ENCODE results near the gene MICAL3. TPM values are rescaled to one million over a fixed set of nuclear protein-coding genes. Genes with fewer than 3 reads are reported as not detected.

Gene MICAL3
- total and polyA plus RNA-seq, 9 of the 15 experiments (the other 6 are each of a cell fraction or from before 2014, with no cell fraction given), result 0.53 to 32.1 (median 12.3) TPM

DNA sequence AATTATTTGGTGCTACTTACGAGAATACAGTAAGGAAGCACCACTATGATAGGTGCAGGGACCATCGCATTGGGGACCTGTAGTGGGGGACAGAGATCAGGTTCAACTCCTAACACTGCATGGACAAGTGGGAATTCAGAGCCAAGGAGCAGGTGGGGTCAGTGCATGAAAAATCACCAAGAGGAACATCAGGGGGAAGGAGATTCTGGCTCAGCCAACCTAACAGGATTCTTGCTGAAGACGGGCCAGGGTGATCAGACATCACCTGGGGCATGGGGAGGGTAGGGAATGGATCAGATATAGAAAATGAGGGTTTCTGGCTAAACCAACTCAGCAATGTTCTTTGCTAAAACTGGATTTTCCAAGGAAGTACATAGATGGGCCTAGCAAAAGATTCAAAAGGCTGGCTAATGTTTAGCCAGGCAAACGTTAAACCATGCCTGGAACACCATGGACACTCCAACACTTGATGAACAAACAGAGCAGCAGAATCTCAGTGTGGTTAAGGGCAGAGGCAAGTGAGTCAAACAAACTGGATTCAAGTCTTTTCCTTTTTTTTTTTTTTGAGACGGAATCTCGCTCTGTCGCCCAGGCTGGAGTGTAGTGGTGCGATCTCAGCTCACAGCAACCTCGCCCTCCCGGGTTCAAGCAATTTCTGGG lies 70.0 kb downstream of the MICAL3 start:
- no peaks in the 10 kb centered on the region for H3K9me3 ChIP-seq (replicated peaks; ENCODE audit: control insufficient read depth, insufficient read depth, low read depth, low read length)
- no peaks in the 10 kb centered on the region for H3K27me3 ChIP-seq (ENCODE audit: control insufficient read depth in 2 of 2, insufficient read depth in 2 of 2, low read length in 2 of 2)
- peaks cover 22% of the 10 kb centered on the region; the same call in 2 of the 3 replicates for H3K79me2 ChIP-seq (ENCODE audit: control insufficient read depth, insufficient read depth, low read length)
- DNase-seq (ENCODE audit: extremely low read depth in 1 of 4, low spot score in 3 of 4), result no peak
- POLR2A ChIA-PET, result interaction anchor here (1.1 kb wide), 1 partner anchor 19 kb away, joined by 3 read pairs; no protein-coding TSS in a partner anchor
- H2AFZ ChIP-seq (ENCODE audit: low read depth, low read length), result no peak overlapping the region
- WGBS (ENCODE audit: insufficient coverage, low coverage, missing lambda C conversion rate), result 77% methylated on average over 7 of the region's 10 CpGs
- H3K27ac ChIP-seq (ENCODE audit: extremely low read depth, low read depth, low read length), result no peak overlapping the region
- H3K36me3 ChIP-seq (ENCODE audit: control insufficient read depth, insufficient read depth, low read length), result no peaks in the 10 kb centered on the region
- no peaks in the 10 kb centered on the region for H3K9me1 ChIP-seq (ENCODE audit: control insufficient read depth, insufficient read depth, low read length)
- CTCF ChIA-PET (ENCODE audit: low intra/inter-chr PET ratio), result no interaction called here
- H3K9ac ChIP-seq (ENCODE audit: insufficient read depth in 1 of 2, low read depth in 2 of 2, low read length in 2 of 2), result no peak overlapping the region
- peaks cover 38% of the 10 kb centered on the region for H4K20me1 ChIP-seq (replicated peaks; ENCODE audit: control insufficient read depth, insufficient read depth, low read length)
- FAIRE-seq, result no peak
- no peaks in the 10 kb centered on the region; a peak in 3 of 5 replicates for H3K4me1 ChIP-seq (replicated peaks in 1 of 2; ENCODE audit: control insufficient read depth in 2 of 2, insufficient read depth in 2 of 2, low read length in 2 of 2)
- ATAC-seq, result no peak
- BruUV-seq (replicated peaks), result no TSS peak
- H3K4me3 ChIP-seq, result no peak overlapping the region
- in situ Hi-C loops (cut with MboI), result no loop called here
- intact Hi-C loops (cut with micrococcal nuclease), result no loop called here
- H3K4me2 ChIP-seq (ENCODE audit: insufficient read depth, low read length), result no peak overlapping the region
- TF ChIP-seq GATAD2A (IDR thresholded peaks at IDR 0.05), result no peak
- TF ChIP-seq, protein P1, sequence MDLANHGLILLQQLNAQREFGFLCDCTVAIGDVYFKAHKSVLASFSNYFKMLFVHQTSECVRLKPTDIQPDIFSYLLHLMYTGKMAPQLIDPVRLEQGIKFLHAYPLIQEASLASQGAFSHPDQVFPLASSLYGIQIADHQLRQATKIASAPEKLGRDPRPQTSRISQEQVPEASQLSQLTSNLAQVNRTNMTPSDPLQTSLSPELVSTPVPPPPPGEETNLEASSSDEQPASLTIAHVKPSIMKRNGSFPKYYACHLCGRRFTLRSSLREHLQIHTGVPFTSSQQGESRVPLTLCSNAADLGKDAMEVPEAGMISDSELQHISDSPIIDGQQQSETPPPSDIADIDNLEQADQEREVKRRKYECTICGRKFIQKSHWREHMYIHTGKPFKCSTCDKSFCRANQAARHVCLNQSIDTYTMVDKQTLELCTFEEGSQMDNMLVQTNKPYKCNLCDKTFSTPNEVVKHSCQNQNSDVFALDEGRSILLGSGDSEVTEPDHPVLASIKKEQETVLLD (IDR thresholded peaks at IDR 0.05), result no peak
- no peak for TF ChIP-seq SIN3B (IDR thresholded peaks at IDR 0.05; ENCODE audit: low read depth)
- TF ChIP-seq ATF1 (CRISPR knock-in tag; IDR thresholded peaks at IDR 0.05), result no peak
- no peak for TF ChIP-seq ATF1 (tag; IDR thresholded peaks at IDR 0.05)
- TF ChIP-seq SRSF7 (optimal IDR thresholded peaks at IDR 0.05; ENCODE audit: low read depth, low read length), result no peak
- TF ChIP-seq ZNF707 (CRISPR knock-in tag; conservative IDR thresholded peaks at IDR 0.05), result no peak
- TF ChIP-seq CCNT2 (IDR thresholded peaks at IDR 0.05; ENCODE audit: borderline replicate concordance, extremely low read depth, insufficient read length, low read depth, low read length), result no peak
- no peak for TF ChIP-seq ZNF143 (CRISPR knock-in tag; IDR thresholded peaks at IDR 0.05)
- TF ChIP-seq KDM2B (CRISPR knock-in tag; IDR thresholded peaks at IDR 0.05), result no peak
- TF ChIP-seq, protein P2, sequence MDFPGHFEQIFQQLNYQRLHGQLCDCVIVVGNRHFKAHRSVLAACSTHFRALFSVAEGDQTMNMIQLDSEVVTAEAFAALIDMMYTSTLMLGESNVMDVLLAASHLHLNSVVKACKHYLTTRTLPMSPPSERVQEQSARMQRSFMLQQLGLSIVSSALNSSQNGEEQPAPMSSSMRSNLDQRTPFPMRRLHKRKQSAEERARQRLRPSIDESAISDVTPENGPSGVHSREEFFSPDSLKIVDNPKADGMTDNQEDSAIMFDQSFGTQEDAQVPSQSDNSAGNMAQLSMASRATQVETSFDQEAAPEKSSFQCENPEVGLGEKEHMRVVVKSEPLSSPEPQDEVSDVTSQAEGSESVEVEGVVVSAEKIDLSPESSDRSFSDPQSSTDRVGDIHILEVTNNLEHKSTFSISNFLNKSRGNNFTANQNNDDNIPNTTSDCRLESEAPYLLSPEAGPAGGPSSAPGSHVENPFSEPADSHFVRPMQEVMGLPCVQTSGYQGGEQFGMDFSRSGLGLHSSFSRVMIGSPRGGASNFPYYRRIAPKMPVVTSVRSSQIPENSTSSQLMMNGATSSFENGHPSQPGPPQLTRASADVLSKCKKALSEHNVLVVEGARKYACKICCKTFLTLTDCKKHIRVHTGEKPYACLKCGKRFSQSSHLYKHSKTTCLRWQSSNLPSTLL (IDR thresholded peaks at IDR 0.05), result no peak
- no peak for TF ChIP-seq TRIM24 (IDR thresholded peaks at IDR 0.05)
- TF ChIP-seq NONO (IDR thresholded peaks at IDR 0.05; ENCODE audit: low read depth in 2 of 2, low read length in 1 of 2), result no peak
- TF ChIP-seq, protein P3, sequence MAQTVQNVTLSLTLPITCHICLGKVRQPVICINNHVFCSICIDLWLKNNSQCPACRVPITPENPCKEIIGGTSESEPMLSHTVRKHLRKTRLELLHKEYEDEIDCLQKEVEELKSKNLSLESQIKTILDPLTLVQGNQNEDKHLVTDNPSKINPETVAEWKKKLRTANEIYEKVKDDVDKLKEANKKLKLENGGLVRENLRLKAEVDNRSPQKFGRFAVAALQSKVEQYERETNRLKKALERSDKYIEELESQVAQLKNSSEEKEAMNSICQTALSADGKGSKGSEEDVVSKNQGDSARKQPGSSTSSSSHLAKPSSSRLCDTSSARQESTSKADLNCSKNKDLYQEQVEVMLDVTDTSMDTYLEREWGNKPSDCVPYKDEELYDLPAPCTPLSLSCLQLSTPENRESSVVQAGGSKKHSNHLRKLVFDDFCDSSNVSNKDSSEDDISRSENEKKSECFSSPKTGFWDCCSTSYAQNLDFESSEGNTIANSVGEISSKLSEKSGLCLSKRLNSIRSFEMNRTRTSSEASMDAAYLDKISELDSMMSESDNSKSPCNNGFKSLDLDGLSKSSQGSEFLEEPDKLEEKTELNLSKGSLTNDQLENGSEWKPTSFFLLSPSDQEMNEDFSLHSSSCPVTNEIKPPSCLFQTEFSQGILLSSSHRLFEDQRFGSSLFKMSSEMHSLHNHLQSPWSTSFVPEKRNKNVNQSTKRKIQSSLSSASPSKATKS (CRISPR knock-in tag; IDR thresholded peaks at IDR 0.05), result no peak
- no peak for TF ChIP-seq ZKSCAN1 (IDR thresholded peaks at IDR 0.05; ENCODE audit: low read depth, low read length)

Measured in K562 (cell line).